ENCODE results near the gene LIMS2.

Gene LIMS2

GRCh38 chr2:127641133-127641532, 34.2 kb downstream of the LIMS2 start:
- Mint-ChIP-seq H3K36me3 (ENCODE audit: low read depth) (no peaks in the 10 kb centered on the region), H3K4me1 (ENCODE audit: low read depth) (peaks cover 35% of the 10 kb centered on the region), H3K27ac (peak overlapping the region; percentile 68), H3K4me3 (peak overlapping the region; percentile 49), H3K27me3 (no peaks in the 10 kb centered on the region), H3K9me3 (no peaks in the 10 kb centered on the region)

GRCh38 chr2:127640082-127641072, 35.0 kb downstream of the LIMS2 start:
- Mint-ChIP-seq H3K27me3 (no peaks in the 10 kb centered on the region), H3K4me1 (ENCODE audit: low read depth) (peaks cover 36% of the 10 kb centered on the region), H3K36me3 (ENCODE audit: low read depth) (no peaks in the 10 kb centered on the region), H3K4me3 (peak overlapping the region; percentile 49), H3K9me3 (no peaks in the 10 kb centered on the region), H3K27ac (peak overlapping the region; percentile 68)

- H3K36me3 Mint-ChIP-seq (ENCODE audit: low read depth) = no peaks in the 10 kb centered on the region
- no peak overlapping the region for H3K27ac Mint-ChIP-seq
- no peak overlapping the region for H3K4me3 Mint-ChIP-seq
- H3K27me3 Mint-ChIP-seq = no peaks in the 10 kb centered on the region
- peaks cover 36% of the 10 kb centered on the region for H3K4me1 Mint-ChIP-seq (ENCODE audit: low read depth)
- no peaks in the 10 kb centered on the region for H3K9me3 Mint-ChIP-seq
Observed at GRCh38 chr2:127639111-127639474, 36.2 kb downstream of the LIMS2 start.

- Mint-ChIP-seq H3K4me3 (no peak overlapping the region), H3K9me3 (no peaks in the 10 kb centered on the region), H3K4me1 (ENCODE audit: low read depth) (peaks cover 36% of the 10 kb centered on the region)
Observed at GRCh38 chr2:127638361-127639110, 36.8 kb downstream of the LIMS2 start.

GRCh38 chr2:127637725-127638252, 37.5 kb downstream of the LIMS2 start:
- no peak overlapping the region for H3K27ac Mint-ChIP-seq
- H3K4me1 Mint-ChIP-seq (ENCODE audit: low read depth) = peaks cover 43% of the 10 kb centered on the region
- H3K27me3 Mint-ChIP-seq = no peaks in the 10 kb centered on the region
- no peak overlapping the region for H3K4me3 Mint-ChIP-seq
- H3K9me3 Mint-ChIP-seq = no peaks in the 10 kb centered on the region
- H3K36me3 Mint-ChIP-seq (ENCODE audit: low read depth) = no peaks in the 10 kb centered on the region

More at GRCh38 chr2:127638361-127639110, 36.8 kb downstream of the LIMS2 start:
- Mint-ChIP-seq H3K27me3 (no peaks in the 10 kb centered on the region), H3K36me3 (ENCODE audit: low read depth) (no peaks in the 10 kb centered on the region), H3K27ac (no peak overlapping the region)

GRCh38 chr2:127637236-127637630, 38.1 kb downstream of the LIMS2 start:
- Mint-ChIP-seq H3K4me3 (no peak overlapping the region), H3K9me3 (no peaks in the 10 kb centered on the region), H3K27me3 (no peaks in the 10 kb centered on the region), H3K36me3 (ENCODE audit: low read depth) (no peaks in the 10 kb centered on the region), H3K27ac (no peak overlapping the region), H3K4me1 (ENCODE audit: low read depth) (peaks cover 45% of the 10 kb centered on the region)

- peaks cover 45% of the 10 kb centered on the region for H3K4me1 Mint-ChIP-seq (ENCODE audit: low read depth)
- no peak overlapping the region for H3K27ac Mint-ChIP-seq
- H3K9me3 Mint-ChIP-seq = no peaks in the 10 kb centered on the region
- H3K36me3 Mint-ChIP-seq (ENCODE audit: low read depth) = no peaks in the 10 kb centered on the region
- H3K4me3 Mint-ChIP-seq = no peak overlapping the region
- H3K27me3 Mint-ChIP-seq = no peaks in the 10 kb centered on the region
Observed at GRCh38 chr2:127636248-127637235, 38.8 kb downstream of the LIMS2 start.

- H3K4me3 Mint-ChIP-seq = no peak overlapping the region
- H3K27ac Mint-ChIP-seq = no peak overlapping the region
- H3K27me3 Mint-ChIP-seq = no peaks in the 10 kb centered on the region
- peaks cover 42% of the 10 kb centered on the region for H3K4me1 Mint-ChIP-seq (ENCODE audit: low read depth)
- H3K9me3 Mint-ChIP-seq = no peaks in the 10 kb centered on the region
- no peaks in the 10 kb centered on the region for H3K36me3 Mint-ChIP-seq (ENCODE audit: low read depth)
Observed at GRCh38 chr2:127635380-127636237, 39.7 kb downstream of the LIMS2 start.

- H3K27ac Mint-ChIP-seq = no peak overlapping the region
- peaks cover 40% of the 10 kb centered on the region for H3K4me1 Mint-ChIP-seq (ENCODE audit: low read depth)
Observed at GRCh38 chr2:127634626-127635379, 40.5 kb downstream of the LIMS2 start.

GRCh38 chr2:127634066-127634617, 41.2 kb downstream of the LIMS2 start:
- H3K4me3 Mint-ChIP-seq = no peak overlapping the region
- no peaks in the 10 kb centered on the region for H3K36me3 Mint-ChIP-seq (ENCODE audit: low read depth)
- H3K4me1 Mint-ChIP-seq (ENCODE audit: low read depth) = peaks cover 37% of the 10 kb centered on the region
- H3K27me3 Mint-ChIP-seq = no peaks in the 10 kb centered on the region
- H3K9me3 Mint-ChIP-seq = no peaks in the 10 kb centered on the region
- H3K27ac Mint-ChIP-seq = no peak overlapping the region

More at GRCh38 chr2:127634626-127635379, 40.5 kb downstream of the LIMS2 start:
- Mint-ChIP-seq H3K4me3 (no peak overlapping the region), H3K9me3 (no peaks in the 10 kb centered on the region), H3K27me3 (no peaks in the 10 kb centered on the region), H3K36me3 (ENCODE audit: low read depth) (no peaks in the 10 kb centered on the region)

GRCh38 chr2:127633556-127634065, 41.7 kb downstream of the LIMS2 start:
- Mint-ChIP-seq H3K27ac (peak overlapping the region; percentile 58), H3K9me3 (no peaks in the 10 kb centered on the region), H3K4me3 (no peak overlapping the region), H3K36me3 (ENCODE audit: low read depth) (no peaks in the 10 kb centered on the region), H3K27me3 (no peaks in the 10 kb centered on the region), H3K4me1 (ENCODE audit: low read depth) (peaks cover 32% of the 10 kb centered on the region)

- Mint-ChIP-seq H3K4me1 (ENCODE audit: low read depth) (peaks cover 27% of the 10 kb centered on the region), H3K27ac (peak overlapping the region; percentile 58), H3K36me3 (ENCODE audit: low read depth) (no peaks in the 10 kb centered on the region), H3K27me3 (no peaks in the 10 kb centered on the region), H3K4me3 (no peak overlapping the region), H3K9me3 (no peaks in the 10 kb centered on the region)
Observed at GRCh38 chr2:127632592-127633489, 42.5 kb downstream of the LIMS2 start.
